ENCODE results near the gene CHRNA7.

Gene CHRNA7

DNA sequence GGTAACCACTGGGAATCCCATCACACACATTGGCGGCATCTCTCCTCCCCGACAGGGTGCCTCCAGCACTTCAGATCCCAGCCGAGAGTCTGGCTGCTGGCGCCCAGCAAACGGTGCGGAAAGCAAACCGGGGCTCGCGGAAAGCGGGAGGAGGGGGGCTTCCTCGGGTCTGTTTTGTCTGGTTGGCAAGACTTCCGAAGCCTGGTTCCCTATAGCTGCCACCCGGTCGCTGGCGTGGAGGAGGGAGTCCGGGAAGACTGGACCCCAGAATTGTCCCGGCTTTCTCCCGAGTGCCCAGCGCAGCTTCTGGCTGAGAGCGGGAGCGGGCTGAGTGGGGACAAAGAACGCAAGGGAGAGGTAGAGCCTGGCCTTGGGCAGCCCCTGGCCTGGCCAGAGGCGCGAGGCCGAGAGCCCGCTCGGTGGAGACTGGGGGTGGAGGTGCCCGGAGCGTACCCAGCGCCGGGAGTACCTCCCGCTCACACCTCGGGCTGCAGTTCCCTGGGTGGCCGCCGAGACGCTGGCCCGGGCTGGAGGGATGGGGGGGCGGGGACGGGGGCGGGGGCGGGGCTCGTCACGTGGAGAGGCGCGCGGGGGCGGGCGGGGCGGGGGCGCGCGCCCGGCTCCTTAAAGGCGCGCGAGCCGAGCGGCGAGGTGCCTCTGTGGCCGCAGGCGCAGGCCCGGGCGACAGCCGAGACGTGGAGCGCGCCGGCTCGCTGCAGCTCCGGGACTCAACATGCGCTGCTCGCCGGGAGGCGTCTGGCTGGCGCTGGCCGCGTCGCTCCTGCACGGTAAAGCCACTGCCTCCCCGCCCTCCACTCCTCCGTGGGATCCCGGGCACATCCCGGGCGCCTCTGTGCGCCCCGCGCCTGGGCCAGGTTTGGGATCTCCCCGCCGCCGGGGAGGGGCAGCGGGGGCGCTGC, at the start of gene CHRNA7:
TSS of gene CHRNA7 (plus strand) at position 654 of the 920 bp plus-strand sequence. CDS start at position 734, 80 bp downstream.
- TF ChIP-seq GATA3 (IDR thresholded peaks at IDR 0.05; ENCODE audit: low read depth, low read length) (no peak), GATA2 (IDR thresholded peaks at IDR 0.05; ENCODE audit: low read depth, low read length) (no peak)

DNA sequence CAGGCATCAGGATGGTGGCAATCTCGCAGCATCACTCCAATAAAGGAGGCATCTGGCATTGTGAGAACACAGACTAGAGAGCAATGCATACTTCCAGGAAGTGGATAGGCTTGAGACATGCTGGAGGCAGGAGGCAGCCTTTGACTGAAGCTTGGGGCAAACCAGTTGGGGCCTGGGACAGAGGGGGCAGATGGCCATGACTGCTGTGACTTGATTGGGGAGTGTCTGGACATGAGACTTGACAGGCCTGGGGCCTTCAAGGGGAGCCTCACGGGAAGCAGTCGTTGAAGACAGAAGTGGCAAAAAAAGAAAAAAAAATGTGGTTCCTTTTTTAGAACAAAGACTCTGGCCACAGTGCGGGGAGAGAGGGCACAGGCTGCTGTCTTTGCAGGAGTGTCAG, 44.7 kb upstream of the CHRNA7 start:
- TF ChIP-seq GATA2 (IDR thresholded peaks at IDR 0.05; ENCODE audit: low read depth, low read length) = no peak
- no peak for TF ChIP-seq GATA3 (IDR thresholded peaks at IDR 0.05; ENCODE audit: low read depth, low read length)

DNA sequence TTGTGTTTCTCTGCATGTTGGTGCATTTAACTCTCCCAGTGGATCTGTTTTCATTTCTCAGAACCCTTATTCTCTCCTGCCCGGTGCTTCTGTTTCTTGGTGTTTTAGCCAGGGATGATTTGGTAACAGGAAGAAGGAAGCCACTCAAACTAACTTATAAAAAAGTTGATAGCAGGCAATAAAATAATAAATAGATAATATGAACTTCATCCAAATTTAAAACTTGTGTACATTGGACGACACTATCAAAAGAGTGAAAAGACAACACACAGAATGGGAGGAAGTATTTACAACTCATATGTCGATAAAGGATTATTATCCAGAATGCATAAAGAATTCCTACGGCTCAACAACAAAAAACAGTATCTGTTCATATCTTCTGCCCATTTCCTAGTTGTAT, 37.3 kb upstream of the CHRNA7 start:
- TF ChIP-seq GATA2 (IDR thresholded peaks at IDR 0.05; ENCODE audit: low read depth, low read length) = no peak
- no peak for TF ChIP-seq GATA3 (IDR thresholded peaks at IDR 0.05; ENCODE audit: low read depth, low read length)

DNA sequence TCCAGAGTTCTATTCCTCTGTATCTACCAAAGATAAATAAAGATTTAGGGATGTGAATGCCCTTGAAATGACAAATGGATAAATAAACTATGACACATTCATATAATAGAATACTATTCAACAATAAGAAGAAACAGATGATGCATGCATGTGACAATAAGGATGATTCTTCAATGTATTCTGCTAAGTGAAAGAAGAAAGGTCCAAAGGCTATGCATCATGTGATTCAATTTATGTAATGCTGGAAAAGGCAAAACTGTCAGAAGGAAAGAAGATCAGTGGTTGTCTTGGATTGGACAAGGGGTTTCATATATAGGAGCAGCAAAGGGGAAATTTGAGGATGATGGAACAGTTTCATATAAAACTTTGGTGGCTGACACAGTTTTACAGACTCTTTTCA, 32.6 kb upstream of the CHRNA7 start:
- TF ChIP-seq GATA3 (IDR thresholded peaks at IDR 0.05; ENCODE audit: low read depth, low read length) = no peak
- TF ChIP-seq GATA2 (IDR thresholded peaks at IDR 0.05; ENCODE audit: low read depth, low read length) = no peak

DNA sequence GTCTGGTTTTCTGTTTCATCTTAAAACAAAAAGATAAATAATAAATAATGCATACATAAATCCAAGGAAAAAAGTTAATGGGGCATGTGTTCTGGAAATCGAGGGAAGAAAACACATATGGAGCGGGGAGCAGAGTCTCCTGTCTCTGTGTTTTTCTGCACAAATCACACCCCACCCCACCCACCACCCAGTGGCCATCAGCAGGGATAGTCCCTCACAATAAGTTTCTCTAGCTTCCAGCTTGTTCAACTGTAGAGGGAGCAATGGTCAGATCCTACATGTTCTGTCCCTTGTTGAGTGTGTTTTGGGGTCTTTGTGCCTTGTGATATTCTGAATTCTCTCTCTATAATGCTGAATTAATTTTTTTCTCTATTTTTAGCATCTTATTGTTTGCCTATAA, 26.8 kb upstream of the CHRNA7 start:
- no peak for TF ChIP-seq GATA3 (IDR thresholded peaks at IDR 0.05; ENCODE audit: low read depth, low read length)
- no peak for TF ChIP-seq GATA2 (IDR thresholded peaks at IDR 0.05; ENCODE audit: low read depth, low read length)

DNA sequence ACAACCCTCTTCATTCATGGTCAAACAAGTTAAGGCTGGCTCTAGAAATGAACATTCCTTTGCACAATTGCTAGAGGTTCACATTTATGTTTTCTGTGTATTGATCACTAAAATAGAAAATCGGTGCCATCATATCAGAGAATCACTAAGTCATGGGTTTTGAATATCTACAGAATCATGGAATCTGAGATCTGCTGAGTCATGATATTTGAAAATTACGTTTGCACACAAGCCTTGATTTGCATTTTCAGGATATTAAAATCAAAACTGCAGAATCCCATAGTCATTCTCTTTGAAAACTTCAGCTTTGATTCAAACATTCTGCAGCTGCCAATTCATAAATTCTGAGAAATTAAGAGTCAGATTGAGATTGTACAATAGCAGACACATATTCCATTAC, 26.1 kb upstream of the CHRNA7 start:
- TF ChIP-seq GATA3 (IDR thresholded peaks at IDR 0.05; ENCODE audit: low read depth, low read length) (no peak), GATA2 (IDR thresholded peaks at IDR 0.05; ENCODE audit: low read depth, low read length) (no peak)

DNA sequence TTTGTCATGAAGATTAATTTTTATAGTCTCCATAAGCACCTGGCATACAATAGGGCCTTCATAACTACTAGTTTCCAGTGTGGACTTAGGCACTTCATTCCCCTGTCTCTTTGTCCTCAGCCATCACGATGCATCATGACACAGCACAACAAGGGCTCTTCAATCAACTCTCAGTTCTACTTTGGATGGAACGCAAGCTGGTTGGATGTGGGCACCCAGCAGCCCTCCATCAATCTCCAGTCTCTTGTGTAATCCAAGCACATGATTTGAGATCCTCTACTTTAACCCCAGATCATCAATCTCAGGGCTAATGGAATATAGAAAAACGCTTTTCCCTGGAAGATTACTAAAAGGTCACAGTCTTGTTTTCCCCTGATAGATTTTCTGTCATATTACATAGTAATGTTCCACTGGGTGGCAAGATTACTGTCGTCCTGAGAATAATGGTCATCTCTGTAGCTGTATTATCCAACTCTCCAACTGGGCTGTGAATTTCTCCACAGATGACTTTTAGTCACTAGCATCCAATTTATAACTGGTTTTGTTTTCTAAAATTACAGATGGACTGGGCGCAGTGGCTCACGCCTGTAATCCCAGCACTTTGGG, 22.9 kb upstream of the CHRNA7 start:
- no peak for TF ChIP-seq GATA3 (IDR thresholded peaks at IDR 0.05; ENCODE audit: low read depth, low read length)
- no peak for TF ChIP-seq GATA2 (IDR thresholded peaks at IDR 0.05; ENCODE audit: low read depth, low read length)

DNA sequence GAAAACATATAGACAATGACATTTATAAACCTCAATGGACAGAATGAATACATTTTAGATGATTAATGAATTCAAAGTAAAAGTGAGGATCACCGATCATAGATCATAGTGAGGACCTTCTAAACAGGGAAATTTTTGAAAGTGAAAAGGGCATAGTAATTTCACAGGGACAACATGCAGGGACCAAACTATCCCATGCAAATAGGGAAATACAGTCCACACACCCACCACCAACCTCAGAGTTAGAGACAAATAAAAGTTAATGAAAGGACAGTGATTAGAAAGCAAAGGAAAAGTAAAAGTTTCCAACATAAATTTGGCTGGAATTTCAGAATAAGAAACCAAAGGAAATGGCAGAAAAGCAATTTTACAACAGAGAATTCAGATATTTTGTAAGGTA, 15.4 kb upstream of the CHRNA7 start:
- TF ChIP-seq GATA2 (IDR thresholded peaks at IDR 0.05; ENCODE audit: low read depth, low read length) (no peak), GATA3 (IDR thresholded peaks at IDR 0.05; ENCODE audit: low read depth, low read length) (no peak)

DNA sequence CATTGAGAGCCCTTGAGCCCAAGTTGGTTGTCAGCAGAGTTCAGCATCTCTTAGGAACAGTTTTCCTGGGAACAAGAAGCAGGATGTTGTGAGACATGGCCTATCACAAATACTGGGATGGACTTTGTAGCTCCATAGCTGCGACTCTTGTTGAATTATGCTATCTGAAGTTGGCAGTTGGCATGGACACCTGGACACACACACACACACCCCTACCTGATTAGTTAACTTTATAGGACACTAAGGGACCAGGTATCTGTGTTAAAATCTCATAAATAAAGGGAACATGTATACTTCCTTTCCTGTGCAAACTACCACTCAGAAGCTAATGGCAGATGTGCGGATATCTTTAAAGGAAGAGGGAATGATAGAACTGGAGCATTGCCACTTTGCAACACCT, 10.2 kb upstream of the CHRNA7 start:
- TF ChIP-seq GATA2 (IDR thresholded peaks at IDR 0.05; ENCODE audit: low read depth, low read length) = no peak
- TF ChIP-seq GATA3 (IDR thresholded peaks at IDR 0.05; ENCODE audit: low read depth, low read length) = no peak

DNA sequence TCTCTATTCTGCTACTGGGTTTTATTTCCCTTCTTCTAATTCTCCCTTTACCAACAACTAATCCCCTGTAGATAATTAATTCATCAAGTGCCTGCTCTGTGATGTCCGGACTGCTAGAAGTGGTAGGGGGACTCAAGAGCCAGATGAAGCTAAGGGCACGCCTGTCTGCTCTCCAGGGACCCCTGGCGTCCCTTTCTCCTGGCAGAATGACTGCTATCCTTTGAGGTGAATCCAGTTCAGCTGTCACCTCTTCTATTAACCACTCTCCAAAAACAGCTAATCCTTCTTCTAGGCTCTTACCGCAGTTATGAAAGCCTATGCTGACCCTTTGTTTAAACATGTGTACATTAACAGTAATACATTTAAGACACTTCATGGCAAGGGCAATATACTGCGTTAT, 1.4 kb upstream of the CHRNA7 start:
- TF ChIP-seq GATA2 (IDR thresholded peaks at IDR 0.05; ENCODE audit: low read depth, low read length) (no peak), GATA3 (IDR thresholded peaks at IDR 0.05; ENCODE audit: low read depth, low read length) (no peak)

DNA sequence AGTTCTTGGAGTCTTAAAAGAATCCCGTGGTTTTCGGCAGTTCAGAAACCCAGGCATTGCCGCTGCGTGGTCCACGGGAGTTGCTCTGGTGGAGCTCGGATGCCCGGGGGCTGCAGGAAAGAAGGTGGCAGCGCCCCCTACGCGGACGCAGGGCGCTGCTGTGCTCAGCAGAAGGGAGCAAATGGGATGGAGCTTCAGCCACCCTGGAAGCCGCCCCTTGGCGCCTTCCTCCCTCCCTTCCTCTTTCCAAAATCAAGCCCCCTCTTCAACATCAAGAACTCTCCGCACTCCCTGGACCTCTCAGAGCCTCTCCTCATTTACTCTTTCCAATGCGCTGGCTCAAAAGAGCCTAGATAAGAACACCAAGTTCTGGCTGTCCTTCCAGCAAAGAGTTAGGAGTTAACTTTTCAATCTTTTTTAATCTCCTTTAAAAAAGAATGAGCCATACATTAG, 880 bp upstream of the CHRNA7 start:
- no peak for TF ChIP-seq GATA2 (IDR thresholded peaks at IDR 0.05; ENCODE audit: low read depth, low read length)
- no peak for TF ChIP-seq GATA3 (IDR thresholded peaks at IDR 0.05; ENCODE audit: low read depth, low read length)

DNA sequence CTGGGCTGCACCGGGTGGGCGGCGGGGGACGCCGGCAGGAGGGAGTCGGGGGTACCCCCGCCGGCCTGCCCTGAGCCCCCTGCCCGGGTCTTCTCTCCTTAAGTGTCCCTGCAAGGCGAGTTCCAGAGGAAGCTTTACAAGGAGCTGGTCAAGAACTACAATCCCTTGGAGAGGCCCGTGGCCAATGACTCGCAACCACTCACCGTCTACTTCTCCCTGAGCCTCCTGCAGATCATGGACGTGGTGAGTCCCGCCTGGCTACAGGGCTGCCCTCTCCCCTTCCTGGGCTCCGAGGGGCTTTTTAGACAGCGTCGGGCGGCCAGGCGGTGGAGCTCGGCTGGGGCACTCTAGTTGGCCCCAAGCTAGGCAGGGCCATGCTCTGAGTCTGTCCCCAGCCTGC, 480 bp downstream of the CHRNA7 start:
- TF ChIP-seq GATA2 (IDR thresholded peaks at IDR 0.05; ENCODE audit: low read depth, low read length) = no peak
- no peak for TF ChIP-seq GATA3 (IDR thresholded peaks at IDR 0.05; ENCODE audit: low read depth, low read length)

DNA sequence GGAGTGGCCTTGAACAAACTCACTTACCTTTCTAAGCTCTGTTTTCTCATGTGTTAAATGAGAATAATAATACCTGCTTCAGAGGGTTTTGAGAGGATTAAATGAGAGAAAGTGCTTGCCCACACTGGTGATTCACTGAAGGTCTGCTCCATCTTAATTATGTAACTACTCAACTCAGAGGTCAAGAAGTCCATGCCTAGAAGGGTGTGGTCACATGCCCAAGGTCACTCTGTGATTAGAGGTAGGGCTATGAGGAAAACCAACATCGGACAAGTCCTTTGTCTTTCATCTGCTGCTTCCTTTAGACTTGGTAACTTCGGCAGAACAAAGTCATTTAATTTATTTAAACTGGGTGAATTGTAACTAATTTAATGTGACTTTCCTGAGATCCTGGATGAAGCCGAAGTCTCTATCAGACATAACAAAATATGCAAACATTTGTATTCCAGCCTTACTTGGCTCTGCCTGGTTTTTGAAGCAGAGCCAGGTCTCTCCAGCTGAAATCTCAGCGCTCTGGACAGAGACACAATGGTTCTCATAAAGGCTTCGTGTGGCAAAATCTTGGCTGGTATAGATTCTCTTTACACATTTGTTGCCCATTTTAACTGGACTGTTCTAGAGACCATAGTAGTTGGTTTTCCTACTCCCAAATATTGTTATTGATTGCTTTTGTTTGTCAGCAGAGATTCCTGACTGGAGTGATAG, 3.0 kb downstream of the CHRNA7 start:
- TF ChIP-seq GATA3 (IDR thresholded peaks at IDR 0.05; ENCODE audit: low read depth, low read length) = no peak
- no peak for TF ChIP-seq GATA2 (IDR thresholded peaks at IDR 0.05; ENCODE audit: low read depth, low read length)

DNA sequence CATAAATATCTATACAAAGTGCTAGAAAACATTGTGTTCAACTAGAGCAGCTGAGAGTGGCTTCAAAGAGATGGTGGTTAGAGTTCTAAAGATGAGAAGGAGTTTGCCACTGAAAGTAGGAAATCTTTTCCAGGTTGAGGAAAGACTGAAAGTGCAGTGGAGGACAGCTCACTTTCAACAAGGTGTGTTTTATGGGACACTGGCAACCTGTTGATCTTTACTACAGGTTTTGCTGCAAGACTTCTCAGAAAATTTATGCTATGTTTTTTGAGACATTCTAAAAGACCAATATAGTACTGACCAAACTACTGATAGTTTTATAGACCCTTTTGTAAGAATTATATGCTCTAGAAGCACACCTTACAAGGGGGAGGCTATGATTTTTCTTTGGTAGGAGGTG, 3.8 kb downstream of the CHRNA7 start:
- no peak for TF ChIP-seq GATA3 (IDR thresholded peaks at IDR 0.05; ENCODE audit: low read depth, low read length)
- no peak for TF ChIP-seq GATA2 (IDR thresholded peaks at IDR 0.05; ENCODE audit: low read depth, low read length)
